Fibroblast of lung (primary cell): Measurements from ENCODE around the gene TCEA3.

Experiments used
- EZH2 ChIP-seq: IDR thresholded peaks from 2 replicates; pipeline ENCODE4 v1.5.1; 2012; ENCODE audit warnings: low read length, control low read depth, mild to moderate bottlenecking; ENCODE audit errors: missing control alignments
- TF ChIP-seq, protein P1 (sequence below), 2 donors: IDR thresholded peaks in 1 of 2; conservative IDR thresholded peaks in 1 of 2; 1 replicate in 1 of 2; 2 replicates in 1 of 2; pipeline ENCODE4 v1.5.1; 2011 to 2012; ENCODE audit warnings: low read length in 2 of 2, control low read depth in 1 of 2, inconsistent platforms in 1 of 2, low read depth in 1 of 2, mild to moderate bottlenecking in 1 of 2

DNA sequence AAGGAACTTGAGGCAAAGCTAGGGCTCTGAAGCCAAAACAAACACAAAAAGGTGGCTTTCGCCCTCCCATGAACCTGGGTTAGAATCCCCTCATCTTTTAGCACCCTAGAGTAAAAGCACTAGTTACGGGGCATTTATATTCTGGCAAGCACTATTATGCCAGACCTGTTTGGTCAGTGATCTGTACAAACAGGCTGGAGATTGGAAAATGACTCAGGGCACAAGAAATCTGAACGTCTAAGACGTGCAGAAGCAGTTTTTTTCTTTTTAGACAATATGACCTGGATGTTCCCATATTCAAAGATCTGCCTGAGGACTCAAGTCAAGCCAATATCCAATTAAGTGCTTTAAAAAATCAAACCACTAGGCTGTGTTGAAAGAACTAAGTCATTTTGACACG lies 58.0 kb downstream of the TCEA3 start:
- TF ChIP-seq, protein P1, sequence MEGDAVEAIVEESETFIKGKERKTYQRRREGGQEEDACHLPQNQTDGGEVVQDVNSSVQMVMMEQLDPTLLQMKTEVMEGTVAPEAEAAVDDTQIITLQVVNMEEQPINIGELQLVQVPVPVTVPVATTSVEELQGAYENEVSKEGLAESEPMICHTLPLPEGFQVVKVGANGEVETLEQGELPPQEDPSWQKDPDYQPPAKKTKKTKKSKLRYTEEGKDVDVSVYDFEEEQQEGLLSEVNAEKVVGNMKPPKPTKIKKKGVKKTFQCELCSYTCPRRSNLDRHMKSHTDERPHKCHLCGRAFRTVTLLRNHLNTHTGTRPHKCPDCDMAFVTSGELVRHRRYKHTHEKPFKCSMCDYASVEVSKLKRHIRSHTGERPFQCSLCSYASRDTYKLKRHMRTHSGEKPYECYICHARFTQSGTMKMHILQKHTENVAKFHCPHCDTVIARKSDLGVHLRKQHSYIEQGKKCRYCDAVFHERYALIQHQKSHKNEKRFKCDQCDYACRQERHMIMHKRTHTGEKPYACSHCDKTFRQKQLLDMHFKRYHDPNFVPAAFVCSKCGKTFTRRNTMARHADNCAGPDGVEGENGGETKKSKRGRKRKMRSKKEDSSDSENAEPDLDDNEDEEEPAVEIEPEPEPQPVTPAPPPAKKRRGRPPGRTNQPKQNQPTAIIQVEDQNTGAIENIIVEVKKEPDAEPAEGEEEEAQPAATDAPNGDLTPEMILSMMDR (conservative IDR thresholded peaks at IDR 0.05 in 1 of 2, IDR thresholded peaks at IDR 0.05 in 1 of 2; ENCODE audit: low read depth in 1 of 2, low read length in 2 of 2) = no peak
- no peak for TF ChIP-seq EZH2
